ENCODE measurements around the gene PRKCA.

- no peak for TF ChIP-seq NFYB (CRISPR knock-in tag; IDR thresholded peaks at IDR 0.05)
- TF ChIP-seq ZFP36L2 (CRISPR knock-in tag; IDR thresholded peaks at IDR 0.05), result no peak
Observed at GRCh38 chr17:66580184-66580955, 278.0 kb downstream of the PRKCA start.

All from HepG2 (cell line).